GM12874 (cell line): Measurements from ENCODE around the gene CDKAL1.

Experiments
- TF ChIP-seq, protein P1 (sequence below): IDR thresholded peaks from 2 replicates; pipeline ENCODE4 v1.5.1; 2011; ENCODE audit warnings: low read depth, mild to moderate bottlenecking, control low read depth, low read length, moderate library complexity; ENCODE audit not compliant: insufficient read depth

Gene CDKAL1

GRCh38 chr6:20969551-20969950 is 435.3 kb downstream of the CDKAL1 start:
- TF ChIP-seq, protein P1, sequence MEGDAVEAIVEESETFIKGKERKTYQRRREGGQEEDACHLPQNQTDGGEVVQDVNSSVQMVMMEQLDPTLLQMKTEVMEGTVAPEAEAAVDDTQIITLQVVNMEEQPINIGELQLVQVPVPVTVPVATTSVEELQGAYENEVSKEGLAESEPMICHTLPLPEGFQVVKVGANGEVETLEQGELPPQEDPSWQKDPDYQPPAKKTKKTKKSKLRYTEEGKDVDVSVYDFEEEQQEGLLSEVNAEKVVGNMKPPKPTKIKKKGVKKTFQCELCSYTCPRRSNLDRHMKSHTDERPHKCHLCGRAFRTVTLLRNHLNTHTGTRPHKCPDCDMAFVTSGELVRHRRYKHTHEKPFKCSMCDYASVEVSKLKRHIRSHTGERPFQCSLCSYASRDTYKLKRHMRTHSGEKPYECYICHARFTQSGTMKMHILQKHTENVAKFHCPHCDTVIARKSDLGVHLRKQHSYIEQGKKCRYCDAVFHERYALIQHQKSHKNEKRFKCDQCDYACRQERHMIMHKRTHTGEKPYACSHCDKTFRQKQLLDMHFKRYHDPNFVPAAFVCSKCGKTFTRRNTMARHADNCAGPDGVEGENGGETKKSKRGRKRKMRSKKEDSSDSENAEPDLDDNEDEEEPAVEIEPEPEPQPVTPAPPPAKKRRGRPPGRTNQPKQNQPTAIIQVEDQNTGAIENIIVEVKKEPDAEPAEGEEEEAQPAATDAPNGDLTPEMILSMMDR, result no peak

- TF ChIP-seq, protein P1, result no peak
Measured at GRCh38 chr6:20976391-20976918, 442.2 kb downstream of the CDKAL1 start.

DNA sequence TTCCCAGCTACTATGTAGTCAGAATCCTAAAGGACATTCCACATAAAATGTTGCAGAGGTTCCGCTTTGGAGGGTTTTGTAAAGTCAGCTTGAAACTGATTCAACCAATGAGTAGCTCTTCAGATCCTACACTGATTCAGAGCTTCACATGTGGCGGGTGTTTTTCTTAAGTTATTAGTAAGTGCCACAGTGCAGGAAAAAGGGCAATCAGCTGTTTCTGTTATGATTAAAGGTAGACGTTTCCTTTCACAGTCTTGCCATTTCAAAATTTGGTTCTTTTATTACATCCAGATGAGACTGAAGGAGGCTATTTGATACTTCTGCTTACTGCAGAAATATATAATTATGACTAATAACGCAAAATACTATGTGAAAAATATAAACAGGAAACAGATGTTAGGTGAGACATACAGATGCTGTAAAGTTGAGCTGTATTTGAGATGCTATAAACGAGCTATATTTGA is 443.9 kb downstream of the CDKAL1 start:
- TF ChIP-seq, protein P1, result no peak

DNA sequence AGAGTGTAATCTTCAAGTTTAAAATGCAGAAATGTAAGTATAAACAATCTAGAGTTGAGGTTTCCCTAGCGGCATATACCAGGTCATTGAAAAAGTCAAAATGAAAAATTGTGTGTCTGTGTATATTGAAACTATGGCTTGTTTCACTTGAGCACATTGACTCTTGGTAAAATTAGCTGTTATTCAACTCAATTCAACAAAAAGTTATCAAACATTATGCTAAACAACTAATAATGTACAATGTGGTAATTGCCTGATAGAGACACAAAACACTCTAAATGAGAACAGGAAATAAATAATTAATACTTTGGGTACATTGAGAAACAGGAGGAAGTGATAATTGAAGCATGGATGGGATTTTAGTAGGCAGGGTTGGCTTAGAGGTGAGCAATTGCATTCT is 444.8 kb downstream of the CDKAL1 start:
- TF ChIP-seq, protein P1, result no peak

- TF ChIP-seq, protein P1, result no peak
Measured at GRCh38 chr6:20983961-20984360, 449.7 kb downstream of the CDKAL1 start.

- TF ChIP-seq, protein P1, result no peak
Measured at GRCh38 chr6:20985821-20986220, 451.6 kb downstream of the CDKAL1 start.

- TF ChIP-seq, protein P1, result no peak
Measured at GRCh38 chr6:20991910-20992309, 457.7 kb downstream of the CDKAL1 start.

DNA sequence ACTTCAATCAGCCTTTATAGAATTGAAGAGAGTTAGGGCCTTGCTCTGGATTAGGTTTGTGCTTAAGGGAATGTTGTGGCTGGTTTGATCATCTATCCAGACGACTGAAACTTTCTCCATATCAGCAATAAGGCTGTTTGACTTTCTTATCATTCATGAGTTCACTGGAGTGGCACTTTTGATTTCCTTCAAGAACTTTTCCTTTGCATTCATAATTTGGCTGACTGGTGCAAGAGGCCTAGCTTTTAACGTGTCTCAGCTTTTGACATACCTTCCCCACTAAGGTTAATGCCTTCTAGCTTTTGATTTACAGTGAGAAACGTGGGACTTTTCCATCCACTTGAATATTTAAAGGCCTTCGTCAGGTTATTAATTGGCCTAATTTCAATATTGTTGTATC is 461.8 kb downstream of the CDKAL1 start:
- TF ChIP-seq, protein P1, result no peak
